ENCODE data around the gene AGO4. TPM values are rescaled to one million over a fixed set of nuclear protein-coding genes. Genes with fewer than 3 reads are reported as not detected.
A peak's percentile ranks its signal among the peaks of the same experiment; 100 is the strongest.

AGO4 gene
- total RNA-seq (2021; fragmentation: NEBNext Ultra II Directional; extraction: Animal tissue kit (Norgen Biotek cat#: 25700)) (7.3 and 7.7 TPM in 2 replicates), polyA plus RNA-seq (2011; rRNA removed) (5.5 and 5.6 TPM in 2 replicates), polyA minus RNA-seq (2011; rRNA and poly(A)+ RNA removed) (48.5 and 74.4 TPM in 2 replicates)
- 8.6 TPM for polyA plus RNA-seq (2011; cell fraction: cytosol; rRNA removed)
- 12.8 TPM for polyA plus RNA-seq (2011; cell fraction: nucleus; rRNA removed)
- polyA plus RNA-seq (2012, experiment 1 of 2), result 7.9 to 9.3 TPM (median 8.9 TPM) in 4 replicates
- polyA plus RNA-seq (2012, experiment 2 of 2), result 0.45 TPM
- polyA plus RNA-seq (2013, experiment 1 of 2), result 3.9 TPM
- polyA plus RNA-seq (2013, experiment 2 of 2), result 4.7 TPM
- polyA minus RNA-seq (2011; cell fraction: cytosol; rRNA and poly(A)+ RNA removed), result 22.1 TPM
- 17.7 TPM for polyA minus RNA-seq (2011; cell fraction: nucleus; rRNA and poly(A)+ RNA removed)
- long read RNA-seq, experiment 1, full-length matches to known transcripts, result 1 of 5 reads
- long read RNA-seq, experiment 1, partial matches to known transcripts, result 1 of 5 reads
- long read RNA-seq, experiment 1, other reads (novel, unspliced or antisense), result 3 of 5 reads
- long read RNA-seq, experiment 2, partial matches to known transcripts, result 0 of 4 reads
- long read RNA-seq, experiment 2, other reads (novel, unspliced or antisense), result 4 of 4 reads

GRCh38 chr1:35807614-35808449 is at the start of gene AGO4:
Gene AGO4 (plus strand): TSS chr1:35808016. CDS start chr1:35808417, 401 bp downstream.
- H3K4me1 ChIP-seq (replicated peaks in 1 of 4; ENCODE audit: control insufficient read depth in 3 of 4, insufficient read depth in 4 of 4, low read length in 3 of 4), result peaks cover 0 to 3% (median 0%) of the 10 kb centered on the region in 4 experiments; a peak in 1 of 7 replicates
- H4K8ac ChIP-seq (ENCODE audit: extremely low read depth, insufficient read depth, low read length), result peak within 1 kb of the TSS; percentile 36
- H3K36me3 ChIP-seq (ENCODE audit: control insufficient read depth in 2 of 4, insufficient read depth in 4 of 4, low read length in 3 of 4), result no peaks in the 10 kb centered on the region
- H2BK20ac ChIP-seq (ENCODE audit: low read length), result 0 out of 2 replicates have a peak within 1 kb of the TSS, but pooled peaks have one; percentile 15
- no peaks in the 10 kb centered on the region for H4K20me1 ChIP-seq (replicated peaks in 1 of 2; ENCODE audit: control insufficient read depth in 1 of 2, insufficient read depth in 2 of 2, low read length in 2 of 2)
- peak within 1 kb of the TSS; percentile 67 to 86 for H3K4me2 ChIP-seq (ENCODE audit: insufficient read depth in 1 of 2, low read depth in 2 of 2, low read length in 2 of 2)
- DNase-seq (ENCODE audit: low read depth in 1 of 2, low spot score in 2 of 2) (peak in 1 of 2 experiments; percentile 79), FAIRE-seq (no peak)
- H2BK15ac ChIP-seq (ENCODE audit: low read length), result 0 out of 2 replicates have a peak within 1 kb of the TSS, but pooled peaks have one; percentile 40
- peaks cover 0 to 2% of the 10 kb centered on the region in 2 experiments; a peak in 1 of 4 replicates for H3K79me2 ChIP-seq (ENCODE audit: control insufficient read depth in 1 of 2, insufficient read depth in 2 of 2, low read length in 2 of 2)
- H3K4ac ChIP-seq (replicated peaks; ENCODE audit: insufficient read length, low read depth, low read length), result no peak within 1 kb of the TSS
- no peak within 1 kb of the TSS for H3K27ac ChIP-seq (ENCODE audit: low read depth, low read length)
- peak within 1 kb of the TSS; percentile 68 to 92 (median 82) for H3K4me3 ChIP-seq (ENCODE audit: extremely low read depth in 1 of 4, insufficient read depth in 2 of 4, low read depth in 3 of 4, low read length in 4 of 4)
- no peak within 1 kb of the TSS for H2AK5ac ChIP-seq (ENCODE audit: low read depth, low read length)
- H2BK12ac ChIP-seq (ENCODE audit: low read depth, low read length), result peak within 1 kb of the TSS; percentile 13; the same call in 1 of the 2 replicates
- H3K56ac ChIP-seq (replicated peaks; ENCODE audit: insufficient read length, low read depth, low read length), result peak within 1 kb of the TSS; percentile 62
- H3K9ac ChIP-seq (replicated peaks in 1 of 4; ENCODE audit: extremely low read depth in 1 of 4, low read depth in 3 of 4, low read length in 3 of 4), result peak within 1 kb of the TSS; percentile 65 to 88 (median 70)
- ChIA-PET POLR2A (ENCODE audit: partially characterized antibody) (interaction anchor here (1.3 to 1.4 kb wide), 2 partner anchors 76 to 124 kb away, joined by 3 to 5 read pairs; partner anchors contain the start of gene AGO3), CTCF (ENCODE audit: partially characterized antibody) (no interaction called here)
- no peak within 1 kb of the TSS; the same call in 1 of the 2 replicates for H2BK5ac ChIP-seq (ENCODE audit: low read depth, low read length)
- no peaks in the 10 kb centered on the region for H3K79me1 ChIP-seq (ENCODE audit: low read depth, low read length)
- peak within 1 kb of the TSS; percentile 94; the same call in 1 of the 2 replicates for H2AFZ ChIP-seq (ENCODE audit: low read length)
- H4K91ac ChIP-seq (replicated peaks; ENCODE audit: insufficient read length, low read length), result peak within 1 kb of the TSS; percentile 84
- peak within 1 kb of the TSS; percentile 3 for H2BK120ac ChIP-seq (replicated peaks; ENCODE audit: low read depth, low read length)
- H3K14ac ChIP-seq (ENCODE audit: insufficient read length), result no peak within 1 kb of the TSS
- H3K27me3 ChIP-seq (replicated peaks in 1 of 4; ENCODE audit: control insufficient read depth in 3 of 4, extremely low read depth in 1 of 4, insufficient read depth in 3 of 4, low read length in 3 of 4), result no peaks in the 10 kb centered on the region
- peak within 1 kb of the TSS; percentile 78 for H3K18ac ChIP-seq (ENCODE audit: extremely low read depth, low read length)
- H3K23ac ChIP-seq (ENCODE audit: insufficient read length), result no peak within 1 kb of the TSS
- H3K23me2 ChIP-seq (ENCODE audit: low read depth, low read length), result peaks cover 11% of the 10 kb centered on the region
- 2% methylated on average over 19 of the region's 105 CpGs; no CpG with 5 or more reads in 1 of the 2 experiments for WGBS, 2 experiments (ENCODE audit: extremely low coverage in 1 of 2, insufficient coverage in 1 of 2, insufficient read length in 1 of 2, insufficient replicate concordance in 2 of 2, low coverage in 1 of 2, low lambda C conversion rate in 2 of 2, missing lambda C conversion rate in 1 of 2)
- no peaks in the 10 kb centered on the region for H3K9me3 ChIP-seq (ENCODE audit: insufficient read depth in 2 of 2, low read depth in 1 of 2, low read length in 1 of 2)
- peak within 1 kb of the TSS; percentile 74 for H4K5ac ChIP-seq (ENCODE audit: insufficient read length, low read depth, low read length)
- TF ChIP-seq CBX5 (IDR thresholded peaks at IDR 0.05; ENCODE audit: low read depth, low read length) (no peak), POLR2AphosphoS5 (IDR thresholded peaks at IDR 0.05; ENCODE audit: low read depth, low read length) (peak; percentile 43; the same call in 1 of the 2 replicates), ASH2L (IDR thresholded peaks at IDR 0.05; ENCODE audit: low read length) (peak; percentile 63), SAP30 (IDR thresholded peaks at IDR 0.05; ENCODE audit: insufficient read depth, insufficient replicate concordance, low read length) (peak; percentile 51), RBBP5 (IDR thresholded peaks at IDR 0.05; ENCODE audit: borderline replicate concordance, low read depth, low read length) (0 out of 2 replicates have a peak, but pooled peaks have one; percentile 39), PHF8 (conservative IDR thresholded peaks at IDR 0.05; ENCODE audit: low read depth, low read length) (peak; percentile 45), HDAC2 (IDR thresholded peaks at IDR 0.05; ENCODE audit: borderline replicate concordance in 1 of 2, low read depth in 2 of 2, low read length in 2 of 2) (0 out of 4 replicates have a peak, but pooled peaks of 1 of the 2 experiments have one; percentile 45)

All from H1 (cell line).